IPS-18a (cell line): ENCODE measurements around the gene SH3TC1.

ENCODE experiments used
- H3K27ac ChIP-seq: one replicate; pipeline ENCODE4 v1.5.1; 2013; ENCODE audit warnings: low read length
- H3K27me3 ChIP-seq: one replicate; pipeline ENCODE4 v1.6.1; 2013; ENCODE audit warnings: mild to moderate bottlenecking, low read length; ENCODE audit not compliant: control insufficient read depth, insufficient read depth
- H3K36me3 ChIP-seq: one replicate; pipeline ENCODE4 v1.6.1; 2013; ENCODE audit warnings: low read depth, low read length; ENCODE audit not compliant: control insufficient read depth
- H3K4me1 ChIP-seq: one replicate; pipeline ENCODE4 v1.6.1; 2013; ENCODE audit warnings: low read depth, low read length; ENCODE audit not compliant: control insufficient read depth
- H3K4me3 ChIP-seq: one replicate; pipeline ENCODE4 v1.5.1; 2013; ENCODE audit warnings: low read length
- H3K9ac ChIP-seq: one replicate; pipeline ENCODE4 v1.6.1; 2013; ENCODE audit warnings: mild to moderate bottlenecking, low read length, moderate library complexity
- H3K9me3 ChIP-seq: one replicate; pipeline ENCODE4 v1.6.1; 2013; ENCODE audit warnings: low read depth, low read length; ENCODE audit not compliant: control insufficient read depth

SH3TC1 gene

GRCh38 chr4:8205749-8206611, 6.9 kb downstream of the SH3TC1 start:
- Histone ChIP-seq H3K9ac (no peak overlapping the region), H3K27ac (no peak overlapping the region), H3K4me3 (no peak overlapping the region), H3K36me3 (no peaks in the 10 kb centered on the region), H3K27me3 (no peaks in the 10 kb centered on the region), H3K4me1 (no peaks in the 10 kb centered on the region), H3K9me3 (no peaks in the 10 kb centered on the region)

DNA sequence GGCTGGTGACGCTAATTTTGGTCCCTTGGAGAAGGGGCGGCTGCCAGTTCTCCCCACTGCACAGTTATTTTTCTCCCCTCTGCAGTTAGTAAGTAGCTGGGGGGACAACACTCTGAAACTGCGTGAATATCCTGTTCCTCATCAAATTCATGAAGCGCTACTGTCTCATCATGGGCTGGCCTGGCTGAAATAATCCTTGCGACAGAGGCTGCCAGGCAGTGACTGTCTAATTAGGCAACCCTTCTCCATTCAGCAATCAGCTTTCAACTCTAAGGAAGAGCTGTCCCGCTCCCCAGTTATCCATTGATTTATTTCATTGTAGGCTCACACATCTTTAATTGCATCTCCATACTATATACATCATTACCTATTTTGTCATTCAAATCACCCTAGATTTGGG, 8.2 kb downstream of the SH3TC1 start:
- H3K9ac ChIP-seq: no peak overlapping the region
- no peak overlapping the region for H3K27ac ChIP-seq
- no peaks in the 10 kb centered on the region for H3K27me3 ChIP-seq

GRCh38 chr4:8208565-8208964, 9.5 kb downstream of the SH3TC1 start:
- no peaks in the 10 kb centered on the region for H3K4me1 ChIP-seq

More for the DNA sequence above, 8.2 kb downstream of the SH3TC1 start:
- Histone ChIP-seq H3K36me3 (no peaks in the 10 kb centered on the region), H3K4me1 (no peaks in the 10 kb centered on the region), H3K4me3 (no peak overlapping the region), H3K9me3 (no peaks in the 10 kb centered on the region)

GRCh38 chr4:8209181-8209874, 10.2 kb downstream of the SH3TC1 start:
- Histone ChIP-seq H3K9ac (no peak overlapping the region), H3K4me3 (no peak overlapping the region), H3K36me3 (no peaks in the 10 kb centered on the region), H3K4me1 (no peaks in the 10 kb centered on the region), H3K9me3 (no peaks in the 10 kb centered on the region), H3K27ac (no peak overlapping the region), H3K27me3 (no peaks in the 10 kb centered on the region)

More at GRCh38 chr4:8208565-8208964, 9.5 kb downstream of the SH3TC1 start:
- no peaks in the 10 kb centered on the region for H3K27me3 ChIP-seq
- no peak overlapping the region for H3K27ac ChIP-seq
- no peak overlapping the region for H3K4me3 ChIP-seq
- no peaks in the 10 kb centered on the region for H3K9me3 ChIP-seq
- H3K36me3 ChIP-seq: no peaks in the 10 kb centered on the region
- H3K9ac ChIP-seq: no peak overlapping the region

DNA sequence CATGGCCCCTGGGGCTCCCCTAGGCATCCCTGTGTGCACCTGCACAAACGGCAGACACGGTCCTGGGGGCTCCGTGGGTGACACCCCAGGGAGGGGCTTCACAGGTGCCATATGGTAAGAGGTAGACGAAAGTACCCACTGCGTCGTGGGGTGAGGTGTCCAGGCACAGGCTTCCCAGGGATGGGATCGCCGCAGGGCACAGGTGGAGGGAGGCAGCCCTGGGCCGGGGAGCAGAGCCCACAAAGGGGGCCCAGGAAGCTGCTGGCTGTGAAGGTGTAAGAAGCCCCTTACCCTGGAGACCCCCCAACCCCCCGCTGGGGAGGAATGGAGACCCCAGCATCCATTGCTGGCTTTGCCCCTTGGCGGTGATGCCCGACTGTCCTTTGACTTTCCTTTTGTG, 10.9 kb downstream of the SH3TC1 start:
- no peak overlapping the region for H3K4me3 ChIP-seq
- no peaks in the 10 kb centered on the region for H3K9me3 ChIP-seq
- no peaks in the 10 kb centered on the region for H3K27me3 ChIP-seq
- H3K36me3 ChIP-seq: no peaks in the 10 kb centered on the region
- H3K27ac ChIP-seq: no peak overlapping the region
- peaks cover 3% of the 10 kb centered on the region for H3K4me1 ChIP-seq
- no peak overlapping the region for H3K9ac ChIP-seq

- Histone ChIP-seq H3K27ac (no peak overlapping the region), H3K4me1 (peaks cover 3% of the 10 kb centered on the region), H3K4me3 (no peak overlapping the region), H3K9me3 (no peaks in the 10 kb centered on the region), H3K9ac (no peak overlapping the region), H3K27me3 (no peaks in the 10 kb centered on the region), H3K36me3 (no peaks in the 10 kb centered on the region)
These were observed 11.5 kb downstream of the SH3TC1 start for GRCh38 chr4:8210616-8211015.

- Histone ChIP-seq H3K4me3 (no peak overlapping the region), H3K9me3 (no peaks in the 10 kb centered on the region), H3K27me3 (no peaks in the 10 kb centered on the region), H3K4me1 (peaks cover 3% of the 10 kb centered on the region), H3K36me3 (no peaks in the 10 kb centered on the region), H3K27ac (no peak overlapping the region), H3K9ac (no peak overlapping the region)
These were observed 12.2 kb downstream of the SH3TC1 start for GRCh38 chr4:8211251-8211650.

GRCh38 chr4:8211737-8212581, 12.9 kb downstream of the SH3TC1 start:
- H3K27me3 ChIP-seq: no peaks in the 10 kb centered on the region
- peaks cover 3% of the 10 kb centered on the region for H3K4me1 ChIP-seq
- H3K27ac ChIP-seq: no peak overlapping the region
- no peak overlapping the region for H3K9ac ChIP-seq
- no peaks in the 10 kb centered on the region for H3K9me3 ChIP-seq
- no peak overlapping the region for H3K4me3 ChIP-seq
- H3K36me3 ChIP-seq: no peaks in the 10 kb centered on the region

- no peaks in the 10 kb centered on the region for H3K36me3 ChIP-seq
These were observed 13.5 kb downstream of the SH3TC1 start for GRCh38 chr4:8212622-8213021.

GRCh38 chr4:8213121-8213520, 14.0 kb downstream of the SH3TC1 start:
- H3K27me3 ChIP-seq: no peaks in the 10 kb centered on the region
- no peaks in the 10 kb centered on the region for H3K36me3 ChIP-seq
- no peaks in the 10 kb centered on the region for H3K9me3 ChIP-seq
- H3K27ac ChIP-seq: no peak overlapping the region
- H3K9ac ChIP-seq: no peak overlapping the region
- H3K4me1 ChIP-seq: peaks cover 3% of the 10 kb centered on the region
- no peak overlapping the region for H3K4me3 ChIP-seq

More at GRCh38 chr4:8212622-8213021, 13.5 kb downstream of the SH3TC1 start:
- Histone ChIP-seq H3K9ac (no peak overlapping the region), H3K4me3 (no peak overlapping the region), H3K27me3 (no peaks in the 10 kb centered on the region), H3K27ac (no peak overlapping the region), H3K9me3 (no peaks in the 10 kb centered on the region), H3K4me1 (peaks cover 3% of the 10 kb centered on the region)

- peaks cover 3% of the 10 kb centered on the region for H3K4me1 ChIP-seq
- H3K36me3 ChIP-seq: no peaks in the 10 kb centered on the region
- no peak overlapping the region for H3K9ac ChIP-seq
- no peak overlapping the region for H3K27ac ChIP-seq
- no peak overlapping the region for H3K4me3 ChIP-seq
- H3K9me3 ChIP-seq: no peaks in the 10 kb centered on the region
- no peaks in the 10 kb centered on the region for H3K27me3 ChIP-seq
These were observed 15.0 kb downstream of the SH3TC1 start for GRCh38 chr4:8214136-8214535.
